ENCODE results near the gene ZNF382. TPM values are rescaled to one million over a fixed set of nuclear protein-coding genes. Genes with fewer than 3 reads are reported as not detected.

Gene ZNF382
- total RNA-seq, 1 experiment from 2014 or later, result 2.5 TPM

DNA sequence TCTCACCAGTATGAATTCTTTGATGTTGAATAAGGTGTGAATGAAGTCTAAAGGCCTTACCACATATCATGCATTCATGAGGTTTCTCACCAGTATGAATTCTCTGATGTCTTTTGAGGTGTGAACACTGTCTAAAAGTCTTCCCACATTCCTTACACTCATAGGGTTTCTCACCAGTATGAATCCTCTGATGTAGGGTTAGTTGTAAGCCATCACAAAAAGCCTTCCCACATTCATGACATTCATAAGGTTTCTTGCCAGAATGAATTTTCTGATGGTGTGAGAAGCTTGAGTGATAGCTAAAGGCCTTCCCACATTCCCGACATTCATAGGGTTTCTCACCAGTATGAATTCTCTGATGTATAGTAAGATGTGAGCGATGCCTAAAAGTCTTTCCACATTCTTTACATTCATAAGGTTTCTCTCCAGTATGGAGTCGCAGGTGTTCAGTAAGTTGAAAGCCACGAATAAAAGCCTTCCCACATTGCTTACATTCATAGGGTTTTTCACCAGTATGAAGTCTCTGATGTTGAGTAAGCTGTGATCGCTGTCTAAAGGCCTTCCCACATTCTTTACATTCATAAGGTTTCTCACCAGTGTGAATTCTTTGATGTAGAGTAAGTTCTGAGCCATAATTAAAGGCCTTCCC lies 33.9 kb downstream of the ZNF382 start:
- Mint-ChIP-seq H3K4me3 (ENCODE audit: low read depth, unreplicated experiment) (no peak overlapping the region), H3K4me1 (ENCODE audit: low read depth, unreplicated experiment) (no peaks in the 10 kb centered on the region), H3K27me3 (ENCODE audit: unreplicated experiment) (no peaks in the 10 kb centered on the region), H3K27ac (ENCODE audit: unreplicated experiment) (no peak overlapping the region), H3K36me3 (ENCODE audit: insufficient read depth, unreplicated experiment) (peaks cover 10% of the 10 kb centered on the region), H3K9me3 (ENCODE audit: low read depth, unreplicated experiment) (peaks cover 20% of the 10 kb centered on the region)
- TF ChIP-seq, protein P1, sequence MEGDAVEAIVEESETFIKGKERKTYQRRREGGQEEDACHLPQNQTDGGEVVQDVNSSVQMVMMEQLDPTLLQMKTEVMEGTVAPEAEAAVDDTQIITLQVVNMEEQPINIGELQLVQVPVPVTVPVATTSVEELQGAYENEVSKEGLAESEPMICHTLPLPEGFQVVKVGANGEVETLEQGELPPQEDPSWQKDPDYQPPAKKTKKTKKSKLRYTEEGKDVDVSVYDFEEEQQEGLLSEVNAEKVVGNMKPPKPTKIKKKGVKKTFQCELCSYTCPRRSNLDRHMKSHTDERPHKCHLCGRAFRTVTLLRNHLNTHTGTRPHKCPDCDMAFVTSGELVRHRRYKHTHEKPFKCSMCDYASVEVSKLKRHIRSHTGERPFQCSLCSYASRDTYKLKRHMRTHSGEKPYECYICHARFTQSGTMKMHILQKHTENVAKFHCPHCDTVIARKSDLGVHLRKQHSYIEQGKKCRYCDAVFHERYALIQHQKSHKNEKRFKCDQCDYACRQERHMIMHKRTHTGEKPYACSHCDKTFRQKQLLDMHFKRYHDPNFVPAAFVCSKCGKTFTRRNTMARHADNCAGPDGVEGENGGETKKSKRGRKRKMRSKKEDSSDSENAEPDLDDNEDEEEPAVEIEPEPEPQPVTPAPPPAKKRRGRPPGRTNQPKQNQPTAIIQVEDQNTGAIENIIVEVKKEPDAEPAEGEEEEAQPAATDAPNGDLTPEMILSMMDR (IDR thresholded peaks at IDR 0.05; ENCODE audit: unreplicated experiment), result no peak
- intact Hi-C loops (cut with micrococcal nuclease; ENCODE audit: unreplicated experiment), result no loop called here
- no TSS peak for BruUV-seq (replicated peaks)
- CTCF ChIA-PET, result no interaction called here
- DNase-seq, result no peak

DNA sequence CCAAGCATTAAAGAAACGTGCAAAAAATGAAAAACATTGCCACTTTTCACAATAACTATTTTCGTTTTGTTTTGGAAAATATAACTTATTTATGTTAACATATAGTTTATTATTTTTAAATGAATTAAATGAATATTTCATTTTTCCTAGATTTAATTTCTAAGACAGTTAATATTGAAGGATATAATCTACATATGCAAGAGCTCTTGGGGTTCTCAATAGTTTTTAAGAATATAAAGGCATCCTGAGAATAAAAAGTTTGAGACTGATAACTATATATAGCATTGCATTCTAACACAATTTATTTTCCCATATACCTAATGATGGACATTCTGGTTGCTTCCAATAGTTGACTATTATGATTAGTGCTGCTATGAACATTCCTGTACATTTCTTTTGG lies 41.6 kb downstream of the ZNF382 start:
- intact Hi-C loops (cut with micrococcal nuclease; ENCODE audit: unreplicated experiment), result no loop called here
- Mint-ChIP-seq H3K27ac (ENCODE audit: unreplicated experiment) (no peak overlapping the region), H3K27me3 (ENCODE audit: unreplicated experiment) (no peaks in the 10 kb centered on the region), H3K4me3 (ENCODE audit: low read depth, unreplicated experiment) (no peak overlapping the region), H3K9me3 (ENCODE audit: low read depth, unreplicated experiment) (peaks cover 7% of the 10 kb centered on the region), H3K36me3 (ENCODE audit: insufficient read depth, unreplicated experiment) (peaks cover 8% of the 10 kb centered on the region), H3K4me1 (ENCODE audit: low read depth, unreplicated experiment) (no peaks in the 10 kb centered on the region)
- TF ChIP-seq, protein P1 (IDR thresholded peaks at IDR 0.05; ENCODE audit: unreplicated experiment), result no peak
- DNase-seq, result no peak
- CTCF ChIA-PET, result no interaction called here
- no TSS peak for BruUV-seq (replicated peaks)

DNA sequence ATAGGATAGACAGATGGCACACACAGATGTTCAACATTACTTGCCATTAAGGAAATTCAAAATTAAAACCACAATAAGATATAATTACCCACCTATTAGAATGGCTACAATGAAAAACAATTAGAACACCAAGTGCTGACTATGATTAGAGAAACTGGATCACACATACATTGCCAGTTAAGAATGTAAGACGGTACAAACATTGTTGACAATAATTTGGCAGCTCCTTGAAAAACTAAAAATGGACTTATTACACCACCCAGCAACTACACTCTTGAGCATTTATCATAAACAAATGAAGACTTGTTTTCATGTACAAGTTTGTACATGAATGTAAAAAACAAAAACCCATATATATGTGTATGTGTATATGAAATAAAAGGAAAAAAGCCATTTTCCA lies 47.8 kb downstream of the ZNF382 start:
- peaks cover 20% of the 10 kb centered on the region for H3K9me3 Mint-ChIP-seq (ENCODE audit: low read depth, unreplicated experiment)
- no peaks in the 10 kb centered on the region for H3K4me1 Mint-ChIP-seq (ENCODE audit: low read depth, unreplicated experiment)
- no peak overlapping the region for H3K4me3 Mint-ChIP-seq (ENCODE audit: low read depth, unreplicated experiment)
- no peak overlapping the region for H3K27ac Mint-ChIP-seq (ENCODE audit: unreplicated experiment)
- H3K27me3 Mint-ChIP-seq (ENCODE audit: unreplicated experiment), result no peaks in the 10 kb centered on the region
- intact Hi-C loops (cut with micrococcal nuclease; ENCODE audit: unreplicated experiment), result no loop called here
- CTCF ChIA-PET, result no interaction called here
- TF ChIP-seq, protein P1 (IDR thresholded peaks at IDR 0.05; ENCODE audit: unreplicated experiment), result no peak
- H3K36me3 Mint-ChIP-seq (ENCODE audit: insufficient read depth, unreplicated experiment), result peaks cover 23% of the 10 kb centered on the region
- no TSS peak for BruUV-seq (replicated peaks)
- DNase-seq, result no peak

DNA sequence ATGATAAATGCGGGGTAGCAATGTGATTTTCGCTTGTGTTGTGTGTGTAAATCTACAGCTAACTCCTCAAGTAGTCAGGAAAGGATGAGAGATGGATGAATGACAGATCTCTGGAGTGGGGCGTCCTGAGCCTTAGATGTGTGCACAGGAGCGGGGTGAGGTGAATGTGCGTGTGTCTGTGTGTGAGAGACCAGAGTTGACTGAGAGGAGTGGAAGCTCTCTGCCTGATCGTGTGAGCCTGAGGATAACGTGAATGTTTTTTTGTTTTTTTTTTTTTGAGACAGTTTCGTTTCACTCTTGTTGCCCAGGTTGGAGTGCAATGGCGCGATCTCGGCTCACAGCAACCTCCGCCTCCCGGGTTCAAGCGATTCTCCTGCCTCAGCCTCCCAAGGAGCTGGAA lies 60.7 kb downstream of the ZNF382 start:
- DNase-seq, result no peak
- no TSS peak for BruUV-seq (replicated peaks)
- TF ChIP-seq, protein P1 (IDR thresholded peaks at IDR 0.05; ENCODE audit: unreplicated experiment), result no peak
- peak overlapping the region; percentile 83 for H3K27ac Mint-ChIP-seq (ENCODE audit: unreplicated experiment)
- H3K4me1 Mint-ChIP-seq (ENCODE audit: low read depth, unreplicated experiment), result peaks cover 10% of the 10 kb centered on the region
- H3K27me3 Mint-ChIP-seq (ENCODE audit: unreplicated experiment), result no peaks in the 10 kb centered on the region
- intact Hi-C loops (cut with micrococcal nuclease; ENCODE audit: unreplicated experiment), result no loop called here
- H3K4me3 Mint-ChIP-seq (ENCODE audit: low read depth, unreplicated experiment), result peak overlapping the region; percentile 95
- peaks cover 21% of the 10 kb centered on the region for H3K9me3 Mint-ChIP-seq (ENCODE audit: low read depth, unreplicated experiment)
- CTCF ChIA-PET, result no interaction called here
- H3K36me3 Mint-ChIP-seq (ENCODE audit: insufficient read depth, unreplicated experiment), result peaks cover 44% of the 10 kb centered on the region
